ENCODE results near the gene SIRT6. TPM values are rescaled to one million over a fixed set of nuclear protein-coding genes. Genes with fewer than 3 reads are reported as not detected.
"Not testable (repeated sequence)": the region's sequence is repeated elsewhere in the genome, so short reads cannot be mapped to it uniquely, and the experiment has no call there.

Gene SIRT6
- total RNA-seq, 1 donor from 2014 or later = 26.0 TPM

DNA sequence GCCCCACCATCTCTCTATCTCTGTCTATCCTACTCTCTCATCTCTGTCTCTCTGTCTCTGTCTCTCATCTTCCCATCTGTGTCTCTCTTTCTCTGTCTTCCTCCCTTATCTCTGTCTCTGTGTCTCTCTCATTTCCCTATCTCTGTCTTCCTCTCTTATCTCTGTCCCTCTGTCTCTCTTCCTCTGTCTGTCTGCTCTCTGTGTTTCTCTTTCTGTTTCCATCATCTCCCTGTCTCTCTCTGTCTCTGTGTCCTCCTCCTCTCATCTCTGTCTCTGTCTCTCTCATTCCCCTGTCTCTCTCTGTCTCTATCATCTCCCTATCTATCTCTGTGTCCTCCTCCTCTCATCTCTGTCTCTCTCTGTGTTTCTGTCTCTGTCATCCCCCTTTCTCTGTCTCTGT lies 45.4 kb upstream of the SIRT6 start:
- Mint-ChIP-seq H3K4me1 (ENCODE audit: unreplicated experiment) (no peaks in the 10 kb centered on the region), H3K9me3 (ENCODE audit: unreplicated experiment) (no peaks in the 10 kb centered on the region), H3K4me3 (ENCODE audit: unreplicated experiment) (no peak overlapping the region), H3K36me3 (ENCODE audit: unreplicated experiment) (no peaks in the 10 kb centered on the region), H3K27me3 (ENCODE audit: unreplicated experiment) (no peaks in the 10 kb centered on the region), H3K27ac (ENCODE audit: unreplicated experiment) (no peak overlapping the region)
- no peak for DNase-seq (ENCODE audit: extremely low spot score, unreplicated experiment)
- TF ChIP-seq, protein P1, sequence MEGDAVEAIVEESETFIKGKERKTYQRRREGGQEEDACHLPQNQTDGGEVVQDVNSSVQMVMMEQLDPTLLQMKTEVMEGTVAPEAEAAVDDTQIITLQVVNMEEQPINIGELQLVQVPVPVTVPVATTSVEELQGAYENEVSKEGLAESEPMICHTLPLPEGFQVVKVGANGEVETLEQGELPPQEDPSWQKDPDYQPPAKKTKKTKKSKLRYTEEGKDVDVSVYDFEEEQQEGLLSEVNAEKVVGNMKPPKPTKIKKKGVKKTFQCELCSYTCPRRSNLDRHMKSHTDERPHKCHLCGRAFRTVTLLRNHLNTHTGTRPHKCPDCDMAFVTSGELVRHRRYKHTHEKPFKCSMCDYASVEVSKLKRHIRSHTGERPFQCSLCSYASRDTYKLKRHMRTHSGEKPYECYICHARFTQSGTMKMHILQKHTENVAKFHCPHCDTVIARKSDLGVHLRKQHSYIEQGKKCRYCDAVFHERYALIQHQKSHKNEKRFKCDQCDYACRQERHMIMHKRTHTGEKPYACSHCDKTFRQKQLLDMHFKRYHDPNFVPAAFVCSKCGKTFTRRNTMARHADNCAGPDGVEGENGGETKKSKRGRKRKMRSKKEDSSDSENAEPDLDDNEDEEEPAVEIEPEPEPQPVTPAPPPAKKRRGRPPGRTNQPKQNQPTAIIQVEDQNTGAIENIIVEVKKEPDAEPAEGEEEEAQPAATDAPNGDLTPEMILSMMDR (IDR thresholded peaks at IDR 0.05) = no peak

DNA sequence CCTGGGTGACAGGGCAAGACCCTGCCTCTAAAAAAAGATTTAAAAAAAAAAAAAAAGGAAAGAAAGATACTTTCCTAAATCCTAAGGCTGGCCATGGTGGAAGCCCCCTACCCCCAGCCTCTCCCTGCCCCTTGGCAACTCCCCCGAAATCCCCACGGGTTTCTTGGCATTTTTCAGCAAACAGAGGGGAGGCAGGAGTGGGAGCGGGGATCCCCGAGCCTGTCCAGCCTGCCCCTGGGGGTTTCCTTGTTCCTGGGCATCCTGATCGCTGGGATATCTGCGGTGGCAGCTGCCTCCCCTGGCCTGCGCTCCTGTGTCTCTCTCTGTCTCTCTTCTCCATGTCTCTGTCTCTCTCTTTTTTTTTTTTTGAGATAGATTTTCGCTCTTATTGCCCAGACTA lies 43.5 kb upstream of the SIRT6 start:
- TF ChIP-seq, protein P1 (IDR thresholded peaks at IDR 0.05) = no peak
- H3K4me3 Mint-ChIP-seq (ENCODE audit: unreplicated experiment) = no peak overlapping the region
- H3K27me3 Mint-ChIP-seq (ENCODE audit: unreplicated experiment) = no peaks in the 10 kb centered on the region
- DNase-seq (ENCODE audit: extremely low spot score, unreplicated experiment) = no peak
- H3K9me3 Mint-ChIP-seq (ENCODE audit: unreplicated experiment) = no peaks in the 10 kb centered on the region
- no peaks in the 10 kb centered on the region for H3K4me1 Mint-ChIP-seq (ENCODE audit: unreplicated experiment)
- H3K27ac Mint-ChIP-seq (ENCODE audit: unreplicated experiment) = no peak overlapping the region
- no peaks in the 10 kb centered on the region for H3K36me3 Mint-ChIP-seq (ENCODE audit: unreplicated experiment)

DNA sequence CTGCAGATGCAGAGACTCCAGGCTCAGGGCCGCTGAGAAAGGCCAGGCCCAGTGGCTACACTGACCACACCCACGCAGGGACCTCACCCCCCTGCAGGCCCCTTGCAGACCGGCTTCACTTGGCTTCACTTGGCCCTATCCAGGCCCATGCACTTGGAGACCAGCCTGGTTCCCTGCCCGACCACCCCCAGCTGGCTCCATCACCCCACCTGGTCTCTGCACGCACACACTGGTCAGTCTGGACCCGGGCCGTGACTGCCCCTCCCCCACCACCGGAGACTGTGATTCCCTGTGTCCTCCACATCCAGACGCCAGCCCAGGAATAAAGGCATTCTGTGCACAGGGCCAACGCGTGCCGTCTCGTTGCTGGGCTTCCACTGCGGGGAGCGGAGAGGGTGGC lies 42.1 kb upstream of the SIRT6 start:
- no peak for DNase-seq (ENCODE audit: extremely low spot score, unreplicated experiment)
- H3K4me3 Mint-ChIP-seq (ENCODE audit: unreplicated experiment) = no peak overlapping the region
- H3K9me3 Mint-ChIP-seq (ENCODE audit: unreplicated experiment) = no peaks in the 10 kb centered on the region
- H3K4me1 Mint-ChIP-seq (ENCODE audit: unreplicated experiment) = peaks cover 4% of the 10 kb centered on the region
- H3K27ac Mint-ChIP-seq (ENCODE audit: unreplicated experiment) = no peak overlapping the region
- TF ChIP-seq, protein P1 (IDR thresholded peaks at IDR 0.05) = no peak
- no peaks in the 10 kb centered on the region for H3K27me3 Mint-ChIP-seq (ENCODE audit: unreplicated experiment)
- no peaks in the 10 kb centered on the region for H3K36me3 Mint-ChIP-seq (ENCODE audit: unreplicated experiment)

DNA sequence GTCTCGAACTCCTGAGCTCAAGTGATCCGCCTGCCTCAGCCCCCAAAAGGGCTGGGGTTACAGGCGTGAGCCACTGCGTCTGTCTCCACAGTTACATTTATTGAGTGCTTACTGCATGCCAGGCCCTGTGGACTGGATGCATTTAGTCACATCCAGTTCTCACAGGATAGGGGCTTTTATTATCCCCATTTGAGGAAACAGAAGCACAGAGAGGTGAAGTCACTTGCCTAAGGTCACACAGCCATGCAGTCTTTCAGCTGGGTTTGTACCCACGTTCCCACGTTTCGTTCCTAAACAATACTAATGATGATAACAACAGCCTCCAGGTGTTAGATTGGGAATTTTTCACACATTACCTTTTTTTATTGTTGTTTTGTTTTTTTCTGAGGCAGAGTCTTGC lies 37.8 kb upstream of the SIRT6 start:
- TF ChIP-seq, protein P1 (IDR thresholded peaks at IDR 0.05) = no peak
- H3K4me1 Mint-ChIP-seq (ENCODE audit: unreplicated experiment) = peaks cover 4% of the 10 kb centered on the region
- H3K27ac Mint-ChIP-seq (ENCODE audit: unreplicated experiment) = no peak overlapping the region
- no peak for DNase-seq (ENCODE audit: extremely low spot score, unreplicated experiment)
- H3K36me3 Mint-ChIP-seq (ENCODE audit: unreplicated experiment) = no peaks in the 10 kb centered on the region
- H3K4me3 Mint-ChIP-seq (ENCODE audit: unreplicated experiment) = no peak overlapping the region
- no peaks in the 10 kb centered on the region for H3K9me3 Mint-ChIP-seq (ENCODE audit: unreplicated experiment)
- no peaks in the 10 kb centered on the region for H3K27me3 Mint-ChIP-seq (ENCODE audit: unreplicated experiment)

DNA sequence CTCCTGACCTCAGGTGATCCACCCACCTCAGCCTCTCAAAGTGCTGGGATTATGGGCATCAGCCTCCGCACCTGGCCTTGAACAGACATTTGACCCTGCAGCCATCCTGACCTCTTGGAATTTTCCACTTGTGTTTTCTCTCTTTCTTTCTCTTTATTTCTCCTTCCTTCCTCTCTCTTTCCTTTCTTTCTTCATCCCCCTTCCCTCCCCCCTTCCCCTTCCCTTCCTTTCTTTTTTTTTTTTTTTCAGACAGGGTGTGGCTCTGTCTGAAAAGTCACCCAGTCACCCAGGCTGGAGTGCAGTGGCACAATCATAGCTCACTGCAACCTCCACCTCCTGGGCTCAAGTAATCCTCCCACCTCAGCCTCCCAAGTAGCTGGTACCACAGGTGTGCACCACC lies 36.2 kb upstream of the SIRT6 start:
- not testable (repeated sequence) for H3K27ac Mint-ChIP-seq (ENCODE audit: unreplicated experiment); H3K27me3 Mint-ChIP-seq (ENCODE audit: unreplicated experiment); H3K4me3 Mint-ChIP-seq (ENCODE audit: unreplicated experiment); H3K36me3 Mint-ChIP-seq (ENCODE audit: unreplicated experiment); DNase-seq (ENCODE audit: extremely low spot score, unreplicated experiment); H3K9me3 Mint-ChIP-seq (ENCODE audit: unreplicated experiment); H3K4me1 Mint-ChIP-seq (ENCODE audit: unreplicated experiment)

Measured in osteocyte (in vitro differentiated cells).